Measurements from ENCODE around the gene GPC1. TPM values are rescaled to one million over a fixed set of nuclear protein-coding genes. Genes with fewer than 3 reads are reported as not detected.
"Not testable (repeated sequence)": the region's sequence is repeated elsewhere in the genome, so short reads cannot be mapped to it uniquely, and the experiment has no call there.

Gene GPC1
- total RNA-seq, 1 donor from 2014 or later: 36.0 TPM

DNA sequence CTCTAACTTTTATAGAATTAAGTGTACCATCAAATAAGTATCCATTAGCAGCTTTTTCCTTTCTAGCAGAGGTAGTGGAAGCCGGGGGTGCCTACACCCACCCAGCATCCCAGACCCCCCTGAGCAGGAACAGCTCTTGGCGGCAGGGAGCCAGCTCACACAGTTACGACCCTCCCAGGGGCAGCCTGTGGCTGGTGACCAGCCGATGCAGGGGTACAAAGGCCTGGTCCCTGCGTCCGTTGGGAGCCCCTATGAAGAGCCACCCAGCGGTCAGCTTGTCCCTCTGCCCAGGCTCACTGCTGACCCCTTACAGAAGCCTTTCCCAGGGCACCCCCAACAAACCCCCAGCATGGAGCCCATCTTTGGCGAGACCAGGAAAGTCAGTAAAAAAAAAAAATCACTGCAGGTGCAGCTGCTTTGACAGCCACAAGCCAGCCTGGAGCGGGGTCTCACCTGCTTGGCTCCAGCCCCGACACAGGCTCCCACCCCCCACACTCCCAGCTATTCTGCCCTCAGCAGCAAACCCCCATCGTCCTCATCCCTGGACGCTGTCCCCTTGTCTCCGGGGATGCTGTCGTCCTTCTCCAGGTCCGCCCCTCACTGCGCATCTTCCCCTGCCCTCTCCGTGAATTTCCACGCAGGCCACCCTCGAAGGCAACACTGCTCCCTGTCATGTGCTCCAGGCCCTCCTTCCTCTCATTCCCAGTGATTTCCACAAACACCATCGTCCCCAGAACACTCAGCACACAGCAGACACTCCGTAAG lies 43.1 kb downstream of the GPC1 start:
- H3K9ac ChIP-seq (ENCODE audit: low read depth in 1 of 3, low read length in 3 of 3): no peak overlapping the region
- no peaks in the 10 kb centered on the region for H3K36me3 ChIP-seq (ENCODE audit: control insufficient read depth in 3 of 3, insufficient read depth in 3 of 3, low read length in 3 of 3)
- H3K4me1 ChIP-seq (ENCODE audit: control insufficient read depth in 3 of 3, insufficient read depth in 3 of 3, low read length in 3 of 3): no peaks in the 10 kb centered on the region
- H3K9me3 ChIP-seq (ENCODE audit: control insufficient read depth in 3 of 3, low read length in 3 of 3): peaks cover 0 to 3% (median 0%) of the 10 kb centered on the region in 3 donors
- H3K4me3 ChIP-seq (ENCODE audit: low read length in 3 of 3): no peak overlapping the region
- no peaks in the 10 kb centered on the region for H3K27me3 ChIP-seq (ENCODE audit: control insufficient read depth in 3 of 3, insufficient read depth in 3 of 3, low read length in 3 of 3)
- no peak overlapping the region for H3K27ac ChIP-seq (ENCODE audit: low read depth, low read length)

DNA sequence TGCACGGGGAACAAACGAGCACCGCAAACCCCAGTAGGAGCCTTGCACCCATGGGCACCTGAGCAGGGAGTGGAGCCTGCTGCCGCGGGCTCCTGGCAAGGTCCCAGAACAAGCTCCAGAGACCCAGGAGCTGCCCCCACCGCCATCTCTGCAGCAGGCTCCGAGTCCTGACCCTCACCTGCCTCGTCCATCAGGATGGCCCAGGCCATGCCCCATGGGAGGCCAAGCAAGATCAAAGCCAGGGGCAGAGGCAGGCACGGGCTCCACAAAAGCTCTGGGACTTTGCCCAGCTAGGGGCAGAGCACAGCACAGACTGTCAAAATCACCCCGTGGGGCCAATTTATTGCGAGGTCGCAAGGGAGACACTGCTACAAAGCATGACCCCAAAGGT lies 43.6 kb downstream of the GPC1 start:
- Histone ChIP-seq H3K36me3 (ENCODE audit: control insufficient read depth in 3 of 3, insufficient read depth in 3 of 3, low read length in 3 of 3) (no peaks in the 10 kb centered on the region), H3K27ac (ENCODE audit: low read depth, low read length) (no peak overlapping the region), H3K27me3 (ENCODE audit: control insufficient read depth in 3 of 3, insufficient read depth in 3 of 3, low read length in 3 of 3) (no peaks in the 10 kb centered on the region), H3K9ac (ENCODE audit: low read depth in 1 of 3, low read length in 3 of 3) (no peak overlapping the region), H3K4me1 (ENCODE audit: control insufficient read depth in 3 of 3, insufficient read depth in 3 of 3, low read length in 3 of 3) (no peaks in the 10 kb centered on the region), H3K4me3 (ENCODE audit: low read length in 3 of 3) (no peak overlapping the region), H3K9me3 (ENCODE audit: control insufficient read depth in 3 of 3, low read length in 3 of 3) (peaks cover 0 to 3% (median 0%) of the 10 kb centered on the region in 3 donors)

DNA sequence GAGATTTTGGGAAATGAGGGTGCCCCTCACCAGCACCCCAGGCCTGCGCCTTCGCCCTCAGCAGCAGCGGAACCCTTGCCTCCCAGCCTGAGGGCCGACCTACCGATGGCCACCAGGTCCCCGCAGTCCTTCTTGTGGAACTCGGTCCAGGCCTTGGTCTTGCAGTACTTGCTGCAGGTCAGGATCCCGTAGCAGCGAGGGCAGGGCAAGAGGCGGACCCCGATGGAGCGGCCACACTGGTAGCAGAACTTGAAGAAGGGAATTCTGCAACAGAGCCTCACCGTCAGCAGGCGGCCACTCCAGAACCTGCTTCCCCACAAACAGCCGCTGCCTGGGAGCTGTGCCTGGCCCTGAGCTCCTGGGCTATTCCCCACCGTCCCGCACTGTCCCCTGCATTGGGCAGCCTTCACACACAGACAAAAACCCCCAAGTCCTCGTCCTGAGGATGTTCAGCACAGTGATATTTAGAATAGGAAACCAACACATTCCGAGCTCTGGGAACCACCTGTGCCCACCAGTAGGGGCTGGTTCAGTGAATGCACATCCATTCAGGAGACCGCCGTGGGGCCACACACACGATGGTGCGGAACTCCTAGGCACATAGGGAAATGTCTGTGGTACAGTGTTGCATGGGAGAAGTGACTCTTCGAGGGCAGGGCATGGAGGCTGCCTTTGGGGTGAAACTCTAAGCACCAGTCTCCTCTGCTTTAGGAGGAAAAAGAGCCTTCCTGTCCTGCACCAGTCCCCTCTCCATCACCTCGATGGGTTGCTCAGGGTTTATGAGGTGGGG lies 45.6 kb downstream of the GPC1 start:
- no peaks in the 10 kb centered on the region for H3K27me3 ChIP-seq (ENCODE audit: control insufficient read depth in 3 of 3, insufficient read depth in 3 of 3, low read length in 3 of 3)
- H3K36me3 ChIP-seq (ENCODE audit: control insufficient read depth in 3 of 3, insufficient read depth in 3 of 3, low read length in 3 of 3): no peaks in the 10 kb centered on the region
- H3K27ac ChIP-seq (ENCODE audit: low read depth, low read length): no peak overlapping the region
- no peak overlapping the region for H3K9ac ChIP-seq (ENCODE audit: low read depth in 1 of 3, low read length in 3 of 3)
- no peaks in the 10 kb centered on the region for H3K4me1 ChIP-seq (ENCODE audit: control insufficient read depth in 3 of 3, insufficient read depth in 3 of 3, low read length in 3 of 3)
- no peaks in the 10 kb centered on the region for H3K9me3 ChIP-seq (ENCODE audit: control insufficient read depth in 3 of 3, low read length in 3 of 3)
- no peak overlapping the region for H3K4me3 ChIP-seq (ENCODE audit: low read length in 3 of 3)

DNA sequence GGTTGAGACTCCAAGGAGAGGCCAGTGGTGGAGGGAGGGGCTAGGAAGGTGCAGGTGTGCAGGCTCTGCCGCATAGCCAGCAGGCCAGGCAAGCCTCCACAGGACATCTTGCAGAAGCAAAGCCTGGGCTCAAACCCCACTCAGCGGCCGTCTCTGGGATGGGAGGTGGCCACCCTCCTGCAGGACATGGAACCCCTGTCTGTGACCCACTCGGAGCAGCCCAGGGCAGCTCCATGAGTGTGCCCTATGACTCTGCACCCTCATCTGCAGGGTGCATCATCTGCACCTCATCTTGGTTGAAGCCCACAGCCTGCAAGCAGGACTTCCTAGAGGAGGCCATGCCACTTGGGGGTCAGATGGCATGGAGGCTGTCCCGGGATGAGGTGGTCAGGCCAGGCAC lies 46.3 kb downstream of the GPC1 start:
- Histone ChIP-seq H3K9me3 (ENCODE audit: control insufficient read depth in 3 of 3, low read length in 3 of 3) (no peaks in the 10 kb centered on the region), H3K9ac (ENCODE audit: low read depth in 1 of 3, low read length in 3 of 3) (no peak overlapping the region), H3K27me3 (ENCODE audit: control insufficient read depth in 3 of 3, insufficient read depth in 3 of 3, low read length in 3 of 3) (no peaks in the 10 kb centered on the region), H3K36me3 (ENCODE audit: control insufficient read depth in 3 of 3, insufficient read depth in 3 of 3, low read length in 3 of 3) (no peaks in the 10 kb centered on the region), H3K4me3 (ENCODE audit: low read length in 3 of 3) (no peak overlapping the region), H3K4me1 (ENCODE audit: control insufficient read depth in 3 of 3, insufficient read depth in 3 of 3, low read length in 3 of 3) (no peaks in the 10 kb centered on the region), H3K27ac (ENCODE audit: low read depth, low read length) (no peak overlapping the region)

DNA sequence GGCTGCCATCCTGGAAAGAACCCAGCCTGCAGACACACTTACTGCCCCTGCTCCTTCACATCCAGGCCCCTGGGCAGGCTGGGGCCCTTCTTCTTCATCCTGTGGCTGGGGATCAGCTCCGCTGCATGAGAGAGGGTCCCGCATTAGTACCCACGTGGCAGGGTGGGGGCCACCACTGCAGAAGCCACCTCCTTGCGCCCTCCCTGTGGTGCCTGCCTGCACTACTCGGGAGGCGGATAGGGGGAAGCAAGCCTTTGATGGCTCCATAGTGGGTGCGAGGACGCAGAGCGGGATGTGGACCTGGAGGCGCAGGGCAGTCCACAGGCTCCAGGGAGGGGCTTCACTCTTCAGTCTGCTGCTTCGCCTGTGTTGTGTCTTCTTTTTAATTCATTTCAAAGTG lies 46.7 kb downstream of the GPC1 start:
- H3K4me3 ChIP-seq (ENCODE audit: low read length in 3 of 3): no peak overlapping the region
- no peaks in the 10 kb centered on the region for H3K27me3 ChIP-seq (ENCODE audit: control insufficient read depth in 3 of 3, insufficient read depth in 3 of 3, low read length in 3 of 3)
- no peaks in the 10 kb centered on the region for H3K36me3 ChIP-seq (ENCODE audit: control insufficient read depth in 3 of 3, insufficient read depth in 3 of 3, low read length in 3 of 3)
- H3K9me3 ChIP-seq (ENCODE audit: control insufficient read depth in 3 of 3, low read length in 3 of 3): peaks cover 0 to 1% (median 0%) of the 10 kb centered on the region in 3 donors
- no peaks in the 10 kb centered on the region for H3K4me1 ChIP-seq (ENCODE audit: control insufficient read depth in 3 of 3, insufficient read depth in 3 of 3, low read length in 3 of 3)
- H3K27ac ChIP-seq (ENCODE audit: low read depth, low read length): no peak overlapping the region
- no peak overlapping the region for H3K9ac ChIP-seq (ENCODE audit: low read depth in 1 of 3, low read length in 3 of 3)

DNA sequence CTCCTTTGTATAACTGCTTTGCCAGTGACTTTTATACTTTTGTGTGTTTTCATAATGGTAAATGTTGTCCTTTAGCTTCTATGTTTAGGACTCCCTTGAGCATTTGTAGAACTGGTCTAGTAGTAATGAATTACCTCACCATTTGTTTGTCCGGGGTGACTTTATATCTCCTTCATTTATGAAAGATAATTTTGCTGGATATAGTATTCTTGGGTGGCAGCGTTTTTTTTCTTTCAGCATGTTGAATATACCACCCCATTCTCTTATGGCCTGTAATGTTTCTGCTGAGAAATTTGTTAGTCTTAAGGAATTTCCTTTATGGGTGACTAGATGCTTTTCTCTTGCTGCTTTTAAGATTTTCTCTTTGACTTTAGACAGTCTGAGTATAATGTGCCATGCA lies 56.0 kb downstream of the GPC1 start:
- peaks cover 0 to 8% (median 0%) of the 10 kb centered on the region in 3 donors for H3K36me3 ChIP-seq (ENCODE audit: control insufficient read depth in 3 of 3, insufficient read depth in 3 of 3, low read length in 3 of 3)
- H3K27me3 ChIP-seq (ENCODE audit: control insufficient read depth in 3 of 3, insufficient read depth in 3 of 3, low read length in 3 of 3): no peaks in the 10 kb centered on the region
- no peak overlapping the region for H3K27ac ChIP-seq (ENCODE audit: low read depth, low read length)
- no peak overlapping the region for H3K4me3 ChIP-seq (ENCODE audit: low read length in 3 of 3)
- peaks cover 0 to 7% (median 2%) of the 10 kb centered on the region in 3 donors for H3K9me3 ChIP-seq (ENCODE audit: control insufficient read depth in 3 of 3, low read length in 3 of 3)
- H3K4me1 ChIP-seq (ENCODE audit: control insufficient read depth in 3 of 3, insufficient read depth in 3 of 3, low read length in 3 of 3): no peaks in the 10 kb centered on the region
- H3K9ac ChIP-seq (ENCODE audit: low read depth in 1 of 3, low read length in 3 of 3): no peak overlapping the region

DNA sequence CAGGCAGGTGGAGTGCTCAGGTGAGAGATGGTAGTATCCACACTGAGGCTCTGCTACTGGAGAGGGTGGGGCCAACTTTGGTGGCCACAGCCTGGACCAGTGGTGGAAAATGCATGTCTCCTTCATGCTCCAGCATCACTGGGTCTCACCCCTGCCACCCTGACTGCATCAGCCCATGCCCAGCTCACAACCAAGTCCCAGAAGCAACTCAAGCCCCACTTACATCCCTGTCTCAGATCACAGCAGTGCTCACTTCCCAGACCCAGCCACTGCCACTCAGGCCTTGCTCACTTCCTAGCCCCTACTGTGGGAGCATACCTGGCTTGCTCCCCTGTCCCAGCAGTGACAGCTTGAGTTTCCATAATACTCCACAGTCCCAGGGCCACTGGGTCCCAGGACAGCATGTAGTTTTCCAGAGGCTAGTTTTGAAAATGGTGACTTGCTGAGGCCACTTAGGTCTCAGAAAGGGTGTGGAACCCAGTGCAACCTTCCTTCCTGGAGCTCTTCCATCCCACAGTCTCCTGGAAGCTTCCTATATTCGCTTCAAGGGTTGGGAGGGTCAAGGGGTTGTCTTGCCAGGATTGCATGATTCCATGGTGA lies 58.8 kb downstream of the GPC1 start:
- Histone ChIP-seq H3K4me1 (ENCODE audit: control insufficient read depth in 3 of 3, insufficient read depth in 3 of 3, low read length in 3 of 3) (no peaks in the 10 kb centered on the region), H3K9me3 (ENCODE audit: control insufficient read depth in 3 of 3, low read length in 3 of 3) (peaks cover 0 to 2% (median 0%) of the 10 kb centered on the region in 3 donors), H3K27me3 (ENCODE audit: control insufficient read depth in 3 of 3, insufficient read depth in 3 of 3, low read length in 3 of 3) (no peaks in the 10 kb centered on the region), H3K27ac (ENCODE audit: low read depth, low read length) (no peak overlapping the region), H3K4me3 (ENCODE audit: low read length in 3 of 3) (no peak overlapping the region), H3K36me3 (ENCODE audit: control insufficient read depth in 3 of 3, insufficient read depth in 3 of 3, low read length in 3 of 3) (peaks cover 0 to 19% (median 2%) of the 10 kb centered on the region in 3 donors), H3K9ac (ENCODE audit: low read depth in 1 of 3, low read length in 3 of 3) (no peak overlapping the region)

DNA sequence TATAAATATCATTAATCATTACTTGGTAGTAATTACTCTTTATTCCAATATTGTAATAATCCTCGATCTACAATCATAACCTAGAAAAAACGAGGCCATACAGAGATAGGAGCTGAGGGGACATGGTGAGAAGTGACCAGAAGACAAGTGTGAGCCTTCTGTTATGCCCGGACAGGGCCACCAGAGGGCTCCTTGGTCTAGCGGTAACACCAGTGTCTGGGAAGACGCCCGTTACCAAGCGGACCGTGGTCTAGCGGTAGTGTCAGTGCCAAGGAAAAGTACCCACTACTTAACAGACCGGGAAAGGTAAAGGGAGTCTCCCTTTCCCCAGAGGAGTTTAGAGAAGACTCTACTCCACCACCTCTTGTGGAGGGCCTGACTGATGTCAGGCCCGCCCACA lies 59.5 kb downstream of the GPC1 start:
- H3K27ac ChIP-seq (ENCODE audit: low read depth, low read length); H3K4me1 ChIP-seq (ENCODE audit: control insufficient read depth in 3 of 3, insufficient read depth in 3 of 3, low read length in 3 of 3); H3K9me3 ChIP-seq (ENCODE audit: control insufficient read depth in 3 of 3, low read length in 3 of 3); H3K27me3 ChIP-seq (ENCODE audit: control insufficient read depth in 3 of 3, insufficient read depth in 3 of 3, low read length in 3 of 3); H3K9ac ChIP-seq (ENCODE audit: low read depth in 1 of 3, low read length in 3 of 3); H3K4me3 ChIP-seq (ENCODE audit: low read length in 3 of 3): not testable (repeated sequence)
- H3K36me3 ChIP-seq (ENCODE audit: control insufficient read depth in 3 of 3, insufficient read depth in 3 of 3, low read length in 3 of 3): peaks cover 0 to 19% (median 5%) of the 10 kb centered on the region in 3 donors

DNA sequence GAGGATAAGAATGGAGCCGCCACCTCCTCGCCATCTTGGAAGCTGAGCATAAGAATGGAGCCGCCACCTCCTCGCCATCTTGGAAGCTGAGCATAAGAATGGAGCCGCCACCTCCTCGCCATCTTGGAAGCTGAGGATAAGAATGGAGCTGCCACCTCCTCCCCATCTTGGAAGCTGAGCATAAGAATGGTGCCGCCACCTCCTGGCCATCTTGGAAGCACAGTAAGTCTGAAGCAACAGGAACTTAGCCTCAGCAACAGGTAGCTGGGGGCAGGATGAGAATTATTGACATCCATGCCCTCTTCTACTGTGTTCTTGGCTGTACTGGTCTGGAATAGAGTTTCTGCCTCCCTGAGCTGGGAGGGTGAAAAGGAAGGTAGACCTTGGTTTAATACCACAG lies 61.6 kb downstream of the GPC1 start:
- not testable (repeated sequence) for H3K9ac ChIP-seq (ENCODE audit: low read depth in 1 of 3, low read length in 3 of 3); H3K9me3 ChIP-seq (ENCODE audit: control insufficient read depth in 3 of 3, low read length in 3 of 3); H3K27me3 ChIP-seq (ENCODE audit: control insufficient read depth in 3 of 3, insufficient read depth in 3 of 3, low read length in 3 of 3); H3K4me1 ChIP-seq (ENCODE audit: control insufficient read depth in 3 of 3, insufficient read depth in 3 of 3, low read length in 3 of 3); H3K27ac ChIP-seq (ENCODE audit: low read depth, low read length); H3K4me3 ChIP-seq (ENCODE audit: low read length in 3 of 3)
- peaks cover 2 to 19% (median 9%) of the 10 kb centered on the region in 3 donors for H3K36me3 ChIP-seq (ENCODE audit: control insufficient read depth in 3 of 3, insufficient read depth in 3 of 3, low read length in 3 of 3)

Measured in skeletal muscle tissue (tissue), 4 donors.